Rectal smooth muscle tissue (tissue), 1 donor: ENCODE results near the gene BMPR1B.

ENCODE experiments used
- H3K27ac ChIP-seq: one replicate; pipeline ENCODE4 v1.7.0; 2013; ENCODE audit warnings: low read depth, low read length, inconsistent platforms
- H3K27me3 ChIP-seq: one replicate; pipeline ENCODE4 v1.7.0; 2013; ENCODE audit warnings: low read length; ENCODE audit not compliant: control insufficient read depth, insufficient read depth
- H3K36me3 ChIP-seq: one replicate; pipeline ENCODE4 v1.7.0; 2013; ENCODE audit warnings: low read length; ENCODE audit not compliant: control insufficient read depth, insufficient read depth
- H3K4me1 ChIP-seq: one replicate; pipeline ENCODE4 v1.7.0; 2013; ENCODE audit warnings: low read length; ENCODE audit not compliant: control insufficient read depth, insufficient read depth
- H3K4me3 ChIP-seq: one replicate; pipeline ENCODE4 v1.7.0; 2013; ENCODE audit warnings: low read length
- H3K9ac ChIP-seq: one replicate; pipeline ENCODE4 v1.7.0; 2013; ENCODE audit warnings: low read length

The BMPR1B gene

DNA sequence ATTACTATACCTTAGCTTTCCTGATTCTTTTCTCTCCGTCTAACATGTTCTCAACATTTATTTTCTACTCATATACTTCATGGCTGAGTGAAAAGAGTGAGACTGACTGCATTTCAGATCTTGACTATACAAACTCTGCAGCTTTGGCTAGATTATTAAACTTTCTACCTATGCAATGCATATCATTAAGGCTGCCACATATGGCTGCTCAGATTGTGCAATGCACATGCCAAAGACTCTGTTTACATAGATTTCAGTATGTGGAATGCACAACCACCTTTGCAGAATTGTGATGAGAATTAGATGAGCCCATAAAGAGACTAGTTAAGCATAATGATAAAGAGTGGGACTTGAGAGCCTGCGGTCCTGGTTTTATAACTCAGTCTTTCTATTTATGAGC, 196.5 kb downstream of the BMPR1B start:
- H3K9ac ChIP-seq, result no peak overlapping the region
- H3K36me3 ChIP-seq, result no peaks in the 10 kb centered on the region
- H3K27me3 ChIP-seq, result no peaks in the 10 kb centered on the region
- H3K4me3 ChIP-seq, result no peak overlapping the region
- H3K27ac ChIP-seq, result no peak overlapping the region
- H3K4me1 ChIP-seq, result no peaks in the 10 kb centered on the region

DNA sequence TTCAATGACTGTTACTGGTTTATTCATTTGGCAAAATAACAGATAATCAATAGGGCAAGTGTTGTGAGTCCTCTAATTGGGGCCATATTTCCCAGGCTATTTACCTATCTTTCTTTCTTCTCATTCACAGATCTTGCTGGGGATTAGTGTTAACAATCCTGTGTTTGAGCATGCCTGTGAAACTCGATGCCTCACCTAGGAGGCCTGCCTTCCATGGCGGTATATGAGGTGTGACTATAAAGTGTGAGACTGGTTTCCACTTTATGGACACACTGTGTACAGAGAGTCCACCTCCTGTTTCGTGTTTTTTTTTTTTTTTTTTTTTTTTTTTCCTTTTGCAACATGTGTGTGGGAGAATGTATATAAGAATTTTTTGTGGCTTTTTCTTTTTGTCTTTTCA, 199.3 kb downstream of the BMPR1B start:
- Histone ChIP-seq H3K9ac (no peak overlapping the region), H3K27ac (no peak overlapping the region), H3K36me3 (no peaks in the 10 kb centered on the region), H3K4me3 (no peak overlapping the region), H3K4me1 (no peaks in the 10 kb centered on the region), H3K27me3 (no peaks in the 10 kb centered on the region)

DNA sequence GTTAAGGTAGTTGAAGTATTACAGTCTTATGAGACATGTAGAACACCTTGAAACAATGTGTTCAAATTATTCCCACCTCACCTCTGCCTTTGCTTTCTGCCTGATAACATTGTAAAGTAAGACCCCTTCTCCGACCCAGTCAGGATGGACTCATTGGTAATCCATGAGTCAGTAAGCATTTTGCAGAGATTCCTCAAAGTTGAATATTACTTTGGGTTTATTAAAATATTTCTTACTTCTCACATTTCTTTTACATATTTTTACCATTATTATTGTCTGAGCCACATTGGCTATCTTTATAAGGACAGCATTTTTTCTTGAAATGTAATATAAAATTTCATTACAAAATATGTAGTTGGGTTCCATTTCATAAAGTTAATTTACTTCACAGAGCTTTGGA, 201.6 kb downstream of the BMPR1B start:
- no peaks in the 10 kb centered on the region for H3K27me3 ChIP-seq
- H3K4me3 ChIP-seq, result no peak overlapping the region
- no peaks in the 10 kb centered on the region for H3K4me1 ChIP-seq
- H3K27ac ChIP-seq, result no peak overlapping the region
- H3K9ac ChIP-seq, result no peak overlapping the region
- H3K36me3 ChIP-seq, result no peaks in the 10 kb centered on the region

DNA sequence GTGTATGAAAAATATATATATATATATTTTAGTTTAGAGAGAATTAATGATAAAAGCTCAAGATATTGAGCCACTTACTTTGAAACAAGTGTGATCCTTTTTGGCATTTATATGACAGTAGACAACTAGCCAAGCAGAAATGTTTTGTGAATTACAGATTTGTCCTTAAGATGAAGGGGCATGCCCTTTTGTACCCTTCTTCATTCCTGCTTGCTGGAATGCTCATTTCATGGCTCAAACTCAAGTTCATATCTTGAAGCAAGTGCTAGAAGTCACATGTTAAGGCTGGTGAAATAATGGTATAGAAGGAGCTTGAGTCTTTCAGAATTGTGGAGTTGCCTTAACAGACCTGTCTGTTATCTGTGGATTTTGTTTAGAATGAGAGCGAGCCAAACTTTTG, 203.0 kb downstream of the BMPR1B start:
- Histone ChIP-seq H3K4me3 (no peak overlapping the region), H3K36me3 (no peaks in the 10 kb centered on the region), H3K4me1 (no peaks in the 10 kb centered on the region), H3K27me3 (no peaks in the 10 kb centered on the region), H3K27ac (no peak overlapping the region), H3K9ac (no peak overlapping the region)

DNA sequence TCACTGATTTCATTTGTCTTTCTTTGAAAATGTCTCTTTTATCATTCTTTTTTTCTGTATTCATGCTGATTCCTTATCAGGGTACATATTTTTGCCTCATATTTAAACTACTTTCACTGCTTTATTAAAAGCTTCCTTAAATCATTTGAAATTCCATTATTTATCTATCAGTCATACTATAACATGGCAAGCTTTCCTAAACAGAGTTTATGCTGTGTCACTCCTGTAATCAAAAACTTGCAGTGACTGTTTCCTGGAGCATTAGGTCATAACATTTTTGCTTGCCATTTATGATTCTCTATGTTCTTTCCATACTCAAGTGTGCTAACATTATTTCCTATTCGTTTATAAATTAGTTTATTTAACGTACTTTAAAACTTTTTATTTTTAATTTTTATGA, 203.7 kb downstream of the BMPR1B start:
- no peaks in the 10 kb centered on the region for H3K4me1 ChIP-seq
- H3K36me3 ChIP-seq, result no peaks in the 10 kb centered on the region
- no peak overlapping the region for H3K4me3 ChIP-seq
- no peak overlapping the region for H3K27ac ChIP-seq
- H3K27me3 ChIP-seq, result no peaks in the 10 kb centered on the region
- H3K9ac ChIP-seq, result no peak overlapping the region

DNA sequence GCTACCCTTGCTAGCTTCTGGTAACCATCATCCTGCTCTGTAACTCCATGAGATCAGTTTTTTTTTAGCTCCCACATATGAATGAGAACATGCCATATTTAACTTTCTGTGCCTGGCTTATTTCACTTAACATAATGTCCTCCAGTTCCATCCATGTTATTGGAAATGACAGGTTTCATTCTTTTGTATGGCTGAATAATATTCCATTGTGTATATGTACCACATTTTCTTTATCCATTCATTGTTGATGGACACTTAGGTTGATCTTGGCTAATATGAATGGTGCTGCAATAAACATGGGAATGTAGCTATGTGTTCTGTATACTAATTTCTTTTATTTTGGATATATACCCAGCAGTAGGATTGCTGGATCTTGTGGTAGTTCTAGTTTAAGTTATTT, 204.7 kb downstream of the BMPR1B start:
- no peak overlapping the region for H3K9ac ChIP-seq
- no peak overlapping the region for H3K4me3 ChIP-seq
- no peaks in the 10 kb centered on the region for H3K4me1 ChIP-seq
- no peak overlapping the region for H3K27ac ChIP-seq
- H3K27me3 ChIP-seq, result no peaks in the 10 kb centered on the region
- H3K36me3 ChIP-seq, result no peaks in the 10 kb centered on the region

DNA sequence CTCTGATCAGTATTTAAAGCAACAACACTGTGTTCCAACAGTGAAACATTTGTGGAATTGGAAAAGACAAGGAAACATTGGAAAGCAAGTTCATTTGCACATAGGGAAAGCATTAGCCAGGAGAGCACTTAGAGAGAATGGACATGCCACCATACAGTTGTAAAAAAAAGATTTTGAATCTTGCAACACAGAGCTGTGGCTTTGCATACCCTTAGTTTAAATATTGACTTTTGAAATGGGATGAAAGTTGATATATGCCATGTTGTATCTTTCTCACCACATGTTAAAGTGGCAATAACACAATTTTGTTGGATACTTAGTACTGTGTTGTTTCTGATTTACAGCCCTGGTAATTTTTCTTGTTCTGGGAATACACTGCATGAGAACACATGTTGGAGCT, 208.1 kb downstream of the BMPR1B start:
- H3K36me3 ChIP-seq, result no peaks in the 10 kb centered on the region
- no peak overlapping the region for H3K9ac ChIP-seq
- H3K4me1 ChIP-seq, result no peaks in the 10 kb centered on the region
- no peaks in the 10 kb centered on the region for H3K27me3 ChIP-seq
- no peak overlapping the region for H3K27ac ChIP-seq
- H3K4me3 ChIP-seq, result no peak overlapping the region

DNA sequence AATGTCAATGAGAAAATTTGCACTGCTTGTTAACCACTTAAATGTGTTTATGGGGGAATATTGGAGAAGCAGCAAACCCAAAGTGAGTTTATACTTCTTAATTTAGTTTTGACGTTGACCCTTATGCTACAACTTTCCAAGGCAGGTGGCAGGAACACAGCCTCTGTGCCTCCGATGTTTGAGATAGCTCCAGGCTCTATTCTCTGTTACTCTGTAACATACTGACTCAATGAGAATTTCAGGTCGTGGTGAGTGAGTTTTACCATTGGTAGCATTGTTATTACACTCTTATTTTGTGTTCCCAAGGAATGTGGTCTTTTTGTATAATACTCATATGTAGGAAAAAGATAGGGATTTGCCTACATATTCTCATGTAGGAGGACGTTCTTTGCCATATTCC, 210.7 kb downstream of the BMPR1B start:
- H3K4me1 ChIP-seq, result no peaks in the 10 kb centered on the region

DNA sequence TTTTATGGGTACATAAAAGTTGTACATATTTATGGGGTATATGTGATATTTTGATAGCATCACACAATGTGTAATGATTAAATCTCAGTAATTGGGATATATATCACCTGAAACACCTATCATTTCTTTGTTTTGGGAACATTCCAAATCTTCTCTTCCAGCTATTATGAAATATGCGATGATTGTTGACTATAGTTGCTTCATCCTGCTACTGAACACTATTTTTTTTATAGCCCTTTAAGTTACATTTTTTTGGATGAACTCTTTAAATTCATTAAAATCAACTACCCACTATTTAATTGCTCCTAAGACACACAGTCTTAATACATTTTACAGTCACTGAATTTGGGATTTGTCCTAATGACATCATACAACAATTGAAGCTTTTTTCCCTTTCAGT, 212.9 kb downstream of the BMPR1B start:
- Histone ChIP-seq H3K4me1 (no peaks in the 10 kb centered on the region), H3K9ac (no peak overlapping the region), H3K27ac (no peak overlapping the region), H3K36me3 (no peaks in the 10 kb centered on the region), H3K27me3 (no peaks in the 10 kb centered on the region), H3K4me3 (no peak overlapping the region)

More for the DNA sequence above, 210.7 kb downstream of the BMPR1B start:
- Histone ChIP-seq H3K36me3 (no peaks in the 10 kb centered on the region), H3K4me3 (no peak overlapping the region), H3K27me3 (no peaks in the 10 kb centered on the region), H3K9ac (no peak overlapping the region), H3K27ac (no peak overlapping the region)

DNA sequence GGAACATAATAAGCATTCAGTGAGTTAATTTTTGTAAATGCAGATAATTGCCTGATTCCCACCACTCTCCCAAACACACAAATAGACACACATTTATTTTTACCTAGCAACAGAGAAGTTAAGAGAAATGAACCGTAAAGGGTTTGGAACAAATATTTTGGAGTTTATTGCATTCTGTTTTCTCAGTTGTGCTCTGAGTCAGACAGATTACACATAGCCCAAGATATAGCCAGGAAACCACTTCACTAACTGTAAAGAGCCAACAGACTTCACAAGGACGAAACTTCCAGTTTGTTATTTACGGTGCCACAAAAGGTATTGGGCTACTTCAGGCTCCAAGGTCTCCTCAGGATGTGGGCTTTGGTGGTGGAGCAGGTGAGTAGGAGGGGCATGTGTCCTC, 217.0 kb downstream of the BMPR1B start:
- Histone ChIP-seq H3K36me3 (no peaks in the 10 kb centered on the region), H3K4me1 (no peaks in the 10 kb centered on the region), H3K9ac (no peak overlapping the region), H3K4me3 (no peak overlapping the region), H3K27ac (no peak overlapping the region), H3K27me3 (no peaks in the 10 kb centered on the region)

DNA sequence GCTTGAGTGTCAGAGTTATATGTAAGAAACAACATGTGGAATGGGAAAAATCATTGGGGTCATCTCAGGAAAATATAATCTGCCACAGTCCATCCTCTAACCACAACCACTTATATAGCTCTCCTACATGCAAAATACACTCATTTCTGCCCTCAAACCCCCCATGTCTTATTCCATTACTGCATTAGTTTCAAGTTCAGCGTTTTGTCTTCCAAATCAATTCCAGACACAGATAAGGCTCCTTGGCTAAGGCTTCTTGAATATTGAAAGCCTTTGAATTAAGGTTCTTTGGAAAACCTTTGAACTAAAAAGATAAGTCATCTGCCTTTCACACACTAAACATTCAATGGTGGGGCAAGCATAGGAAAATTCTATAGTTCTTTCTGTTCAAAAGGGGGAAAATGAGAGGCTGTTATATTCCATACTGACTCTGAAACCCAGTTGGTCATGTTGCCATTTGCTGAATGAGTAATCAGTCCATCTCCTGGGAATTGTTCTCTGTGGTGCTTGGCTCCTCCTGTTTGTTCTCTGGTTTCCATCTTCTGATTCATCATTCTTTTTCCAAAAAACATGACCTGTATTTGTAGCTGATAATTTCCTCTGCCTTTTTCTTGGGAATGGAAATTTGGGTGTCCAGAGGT, 218.7 kb downstream of the BMPR1B start:
- Histone ChIP-seq H3K4me3 (no peak overlapping the region), H3K27me3 (no peaks in the 10 kb centered on the region), H3K27ac (no peak overlapping the region), H3K36me3 (no peaks in the 10 kb centered on the region), H3K4me1 (no peaks in the 10 kb centered on the region), H3K9ac (no peak overlapping the region)

DNA sequence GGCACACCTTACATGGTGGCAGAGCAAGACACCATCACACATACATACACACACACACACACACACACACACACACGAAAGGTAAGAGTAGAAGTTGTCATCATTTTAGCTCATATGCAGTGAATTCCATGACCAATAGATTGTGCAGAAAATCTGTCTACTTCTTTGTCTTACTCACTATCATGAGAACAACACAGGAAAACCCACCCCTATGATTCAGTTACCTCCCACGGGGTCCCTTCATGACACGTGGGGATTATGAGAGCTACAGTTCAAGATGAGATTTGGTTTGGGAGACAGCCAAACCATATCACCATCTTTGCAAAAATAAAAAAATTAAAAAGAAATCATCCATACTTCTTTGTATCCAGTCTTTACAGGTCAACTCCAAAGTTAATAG, 221.1 kb downstream of the BMPR1B start:
- Histone ChIP-seq H3K4me3 (no peak overlapping the region), H3K4me1 (no peaks in the 10 kb centered on the region), H3K27ac (no peak overlapping the region), H3K9ac (no peak overlapping the region), H3K36me3 (no peaks in the 10 kb centered on the region), H3K27me3 (no peaks in the 10 kb centered on the region)

DNA sequence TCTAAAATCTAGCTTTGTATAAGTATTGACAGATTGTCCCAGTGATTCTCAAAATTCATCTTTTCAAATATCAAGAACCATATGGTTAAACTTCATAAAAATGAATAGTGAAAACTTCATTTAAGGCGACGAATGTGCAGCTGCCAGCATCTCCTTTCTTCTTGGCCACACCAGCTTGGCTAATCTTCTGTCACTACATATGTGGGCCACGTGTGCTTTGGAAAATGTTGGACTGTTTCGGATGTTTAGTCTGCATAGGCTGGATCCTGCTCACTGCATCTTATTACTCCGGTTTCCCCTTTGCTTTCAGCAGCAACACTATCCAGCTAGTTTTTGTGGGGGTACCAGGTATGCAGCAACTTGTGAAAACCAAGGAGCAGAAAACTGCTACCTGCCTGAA, 221.9 kb downstream of the BMPR1B start:
- no peak overlapping the region for H3K27ac ChIP-seq
- H3K9ac ChIP-seq, result no peak overlapping the region
- H3K27me3 ChIP-seq, result no peaks in the 10 kb centered on the region
- H3K36me3 ChIP-seq, result no peaks in the 10 kb centered on the region
- H3K4me1 ChIP-seq, result no peaks in the 10 kb centered on the region
- no peak overlapping the region for H3K4me3 ChIP-seq
